ENCODE results near the gene CFAP119.

Gene CFAP119

GRCh38 chr16:30779596-30779995, 17.7 kb upstream of the CFAP119 start:
- no peak for TF ChIP-seq CTCF (IDR thresholded peaks at IDR 0.05; ENCODE audit: borderline replicate concordance, insufficient read depth, low read depth, low read length)

DNA sequence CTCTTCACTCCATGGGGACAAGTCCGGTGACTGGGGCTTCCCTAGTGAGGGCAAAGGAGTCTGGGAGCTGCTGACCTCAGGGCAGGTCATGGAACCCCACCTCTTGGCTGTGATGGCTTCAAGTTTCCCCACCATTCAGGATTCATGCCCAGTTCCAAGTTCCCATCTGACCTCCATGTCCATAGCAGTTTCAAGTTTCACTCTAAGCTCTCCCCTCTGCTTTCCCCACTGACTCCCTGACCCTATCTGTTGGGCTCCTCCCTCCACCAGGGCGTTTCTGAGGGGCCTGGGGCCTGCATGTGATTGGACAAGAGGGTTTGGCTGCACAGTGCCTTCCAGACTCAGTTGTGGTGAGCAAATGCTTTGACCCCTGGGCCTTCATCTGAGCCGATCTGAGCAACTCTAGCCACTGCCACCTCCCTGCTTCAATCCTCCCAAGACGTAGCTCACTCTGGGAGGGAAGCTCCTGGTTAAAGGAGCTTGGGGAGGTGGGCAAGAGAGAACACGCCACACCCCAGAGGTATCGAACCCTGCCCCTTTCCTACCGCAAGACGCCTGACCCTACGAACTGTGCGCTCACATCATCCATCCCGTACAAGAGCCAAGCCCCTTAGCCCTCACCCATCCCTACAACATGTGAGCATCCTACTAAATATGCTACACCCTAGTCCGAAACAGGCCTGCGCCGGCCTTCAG, 16.8 kb upstream of the CFAP119 start:
- no peak overlapping the region for H3K4me3 ChIP-seq (ENCODE audit: low read depth, low read length)
- TF ChIP-seq CTCF (IDR thresholded peaks at IDR 0.05; ENCODE audit: borderline replicate concordance, insufficient read depth, low read depth, low read length), result no peak

More at GRCh38 chr16:30779596-30779995, 17.7 kb upstream of the CFAP119 start:
- H3K4me3 ChIP-seq (ENCODE audit: low read depth, low read length), result no peak overlapping the region

DNA sequence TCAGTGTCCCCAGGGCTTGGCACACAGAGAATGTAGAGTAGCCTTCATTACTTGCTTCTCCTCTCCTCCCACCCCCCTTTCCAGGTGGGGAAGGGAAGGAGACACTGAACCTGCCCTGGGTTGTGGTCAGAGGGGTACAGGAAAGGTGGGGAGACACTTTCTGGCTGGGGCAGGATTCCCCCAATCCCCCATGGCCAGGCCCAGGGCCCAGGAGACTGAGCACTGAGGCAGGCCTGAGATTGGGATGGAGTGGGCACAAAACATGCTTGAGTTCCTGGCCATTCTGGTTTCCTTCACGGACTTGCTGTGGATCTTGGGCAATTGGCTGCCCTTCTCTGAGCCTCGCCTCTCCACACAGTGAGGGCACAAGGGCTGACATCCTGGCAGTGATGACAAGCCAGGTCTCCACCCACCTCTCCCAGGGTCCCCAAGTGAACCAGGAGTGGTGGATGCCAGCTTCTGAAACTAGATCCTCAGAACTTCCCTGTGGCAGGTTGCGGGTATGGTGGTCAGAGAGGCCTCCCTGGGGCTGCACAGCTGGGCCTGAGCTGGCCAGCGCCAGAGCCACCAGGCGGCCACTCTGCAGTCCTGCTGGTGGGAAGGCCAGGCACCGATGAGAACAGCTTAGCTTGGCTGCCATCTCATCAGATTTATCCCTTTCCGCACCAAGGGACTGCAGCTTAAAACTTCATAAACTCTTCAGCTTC, 15.9 kb upstream of the CFAP119 start:
- no peak overlapping the region for H3K4me3 ChIP-seq (ENCODE audit: low read depth, low read length)
- no peak for TF ChIP-seq CTCF (IDR thresholded peaks at IDR 0.05; ENCODE audit: borderline replicate concordance, insufficient read depth, low read depth, low read length)

- no peak for TF ChIP-seq CTCF (IDR thresholded peaks at IDR 0.05; ENCODE audit: borderline replicate concordance, insufficient read depth, low read depth, low read length)
- peak overlapping the region; percentile 64 for H3K4me3 ChIP-seq (ENCODE audit: low read depth, low read length)
Observed at GRCh38 chr16:30775392-30776188, 13.7 kb upstream of the CFAP119 start.

DNA sequence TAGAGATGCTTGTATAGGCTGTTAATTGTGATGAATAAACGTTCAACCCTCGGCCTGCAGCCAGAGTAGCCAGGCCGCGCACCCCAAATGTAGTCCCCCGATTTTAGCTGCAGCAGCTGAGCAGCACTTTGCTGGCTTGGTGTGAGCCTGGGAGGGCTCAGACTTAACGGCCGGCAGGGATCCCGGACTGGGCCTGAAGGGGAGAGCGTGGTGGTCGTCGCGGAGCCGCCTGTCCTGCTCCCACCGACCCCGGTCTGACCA, 13.2 kb upstream of the CFAP119 start:
- H3K4me3 ChIP-seq (ENCODE audit: low read depth, low read length), result peak overlapping the region; percentile 64
- TF ChIP-seq CTCF (IDR thresholded peaks at IDR 0.05; ENCODE audit: borderline replicate concordance, insufficient read depth, low read depth, low read length), result no peak

- no peak for TF ChIP-seq CTCF (IDR thresholded peaks at IDR 0.05; ENCODE audit: borderline replicate concordance, insufficient read depth, low read depth, low read length)
- peak overlapping the region; percentile 64 for H3K4me3 ChIP-seq (ENCODE audit: low read depth, low read length)
Observed at GRCh38 chr16:30774367-30775130, 12.7 kb upstream of the CFAP119 start.

Data from GM12875 (cell line).